GM12892 (cell line): Measurements from ENCODE around the gene PNMA8C.

Experiments
- POLR2A ChIP-seq: IDR thresholded peaks from 2 replicates; pipeline ENCODE4 v1.6.1; 2011; ENCODE audit warnings: low read depth, low read length, control low read depth
- POLR2AphosphoS5 ChIP-seq: IDR thresholded peaks from 2 replicates; pipeline ENCODE4 v1.6.1; 2011; ENCODE audit warnings: low read depth, low read length, control low read depth

GRCh38 chr19:46409191-46409590, 19.5 kb downstream of the PNMA8C start:
- TF ChIP-seq POLR2A (no peak), POLR2AphosphoS5 (no peak)
